H1 (cell line): ENCODE results near the gene MYO18A. TPM values are rescaled to one million over a fixed set of nuclear protein-coding genes. Genes with fewer than 3 reads are reported as not detected.

ENCODE experiments used
- CEBPB ChIP-seq: IDR thresholded peaks from 2 replicates; pipeline ENCODE4 v1.6.1; 2012; ENCODE audit warnings: low read depth, low read length
- EGR1 ChIP-seq: IDR thresholded peaks from 2 replicates; pipeline ENCODE4 v1.6.1; 2011; ENCODE audit warnings: low read depth, low read length, borderline replicate concordance
- KDM1A ChIP-seq: fragments of 200-600, 300-600 bp; sonication (generic); IDR thresholded peaks from 2 replicates; pipeline ENCODE4 v1.7.1; 2016; ENCODE audit warnings: mild to moderate bottlenecking, low read length, borderline replicate concordance
- PHF8 ChIP-seq: fragments of 200-600 bp; sonication (generic); conservative IDR thresholded peaks from 2 replicates; pipeline ENCODE4 v1.7.1; 2012; ENCODE audit warnings: low read depth, mild to moderate bottlenecking, inconsistent platforms, low read length, moderate library complexity
- RBBP5 ChIP-seq: IDR thresholded peaks from 2 replicates; pipeline ENCODE4 v1.7.1; 2012; ENCODE audit warnings: low read depth, mild to moderate bottlenecking, inconsistent platforms, low read length, moderate library complexity, borderline replicate concordance
- SP2 ChIP-seq: IDR thresholded peaks from 2 replicates; pipeline ENCODE4 v1.6.1; 2012; ENCODE audit warnings: mild to moderate bottlenecking, low read length, inconsistent platforms
- YY1 ChIP-seq: IDR thresholded peaks from 2 replicates; pipeline ENCODE4 v1.6.1; 2011; ENCODE audit warnings: low read depth, mild to moderate bottlenecking, low read length
- polyA plus RNA-seq, 7 experiments: library from polyadenylated mRNA; depleted of rRNA in 3 of 7; stranded (reverse) in 5 of 7; unstranded in 2 of 7; fragments of >200 nt in 5 of 7; fragments of 200-250 nt in 2 of 7; gene quantifications; 1 replicate in 5 of 7; 2 replicates in 1 of 7; 4 replicates in 1 of 7; pipeline versions ENCODE4 v1.2.1 to v1.2.3, GENCODE V29; 2011 to 2013; ENCODE audit warnings: missing spikeins in 2 of 7, mixed read lengths in 2 of 7
- total RNA-seq: library from RNA; stranded (reverse); fragmentation: NEBNext Ultra II Directional; extraction: Animal tissue kit (Norgen Biotek cat#: 25700); gene quantifications from 2 replicates; pipeline ENCODE4 v1.2.1, GENCODE V29; 2021
- TF ChIP-seq, protein P1 (sequence below): IDR thresholded peaks from 2 replicates; pipeline ENCODE4 v1.6.1; 2012; ENCODE audit warnings: inconsistent platforms
- TF ChIP-seq, protein P2 (sequence below): IDR thresholded peaks from 2 replicates; pipeline ENCODE4 v1.6.1; 2011; ENCODE audit warnings: low read depth, mild to moderate bottlenecking, low read length; ENCODE audit not compliant: insufficient read depth

The MYO18A gene
- total and polyA plus RNA-seq, 2 of the 8 experiments (the other 6 are each of a cell fraction or from before 2014, with no cell fraction given), result 7.6 to 43.8 TPM

DNA sequence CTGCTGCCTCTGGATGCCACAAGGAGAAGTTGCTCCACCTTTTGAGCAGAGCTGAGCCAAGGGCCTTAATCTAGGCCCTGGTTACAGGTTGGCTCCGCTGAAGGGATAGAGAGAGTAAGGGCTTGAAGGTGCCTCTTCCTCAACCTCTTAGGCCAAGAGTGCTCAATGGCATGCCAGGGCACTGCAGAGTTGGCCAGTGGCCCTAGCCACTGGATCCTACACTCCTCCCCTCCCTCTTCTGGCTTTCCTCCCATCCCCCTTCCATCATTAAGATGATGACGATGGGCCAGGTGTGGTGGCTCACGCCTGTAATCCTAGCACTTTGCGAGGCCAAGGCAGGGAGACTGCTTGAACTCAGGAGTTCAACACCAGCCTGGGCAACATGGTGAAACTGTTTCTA, 50.5 kb downstream of the MYO18A start (continued):
- TF ChIP-seq PHF8 (no peak), SP2 (no peak), CEBPB (no peak), RBBP5 (no peak), YY1 (no peak), EGR1 (no peak), KDM1A (no peak)
- TF ChIP-seq, protein P1, sequence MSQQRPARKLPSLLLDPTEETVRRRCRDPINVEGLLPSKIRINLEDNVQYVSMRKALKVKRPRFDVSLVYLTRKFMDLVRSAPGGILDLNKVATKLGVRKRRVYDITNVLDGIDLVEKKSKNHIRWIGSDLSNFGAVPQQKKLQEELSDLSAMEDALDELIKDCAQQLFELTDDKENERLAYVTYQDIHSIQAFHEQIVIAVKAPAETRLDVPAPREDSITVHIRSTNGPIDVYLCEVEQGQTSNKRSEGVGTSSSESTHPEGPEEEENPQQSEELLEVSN, result no peak
- TF ChIP-seq, protein P2, sequence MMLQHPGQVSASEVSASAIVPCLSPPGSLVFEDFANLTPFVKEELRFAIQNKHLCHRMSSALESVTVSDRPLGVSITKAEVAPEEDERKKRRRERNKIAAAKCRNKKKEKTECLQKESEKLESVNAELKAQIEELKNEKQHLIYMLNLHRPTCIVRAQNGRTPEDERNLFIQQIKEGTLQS, result no peak
